GM12878 (cell line): ENCODE data around the gene GFRA4.

Experiments used
- CEBPB ChIP-seq, 2 experiments: fragments of 150-350 bp in 1 of 2; IDR thresholded peaks; 2 replicates each; pipeline ENCODE4 v1.6.1; 2012 to 2014; ENCODE audit warnings: low read depth in 2 of 2, low read length in 2 of 2, borderline replicate concordance in 1 of 2, inconsistent platforms in 1 of 2
- CTCF ChIP-seq, 3 experiments: IDR thresholded peaks in 2 of 3; conservative IDR thresholded peaks in 1 of 3; 2 replicates each; pipeline ENCODE4 v1.5.1; 2011; ENCODE audit warnings: low read depth in 3 of 3, low read length in 3 of 3, mild to moderate bottlenecking in 3 of 3, control low read depth in 2 of 3, moderate library complexity in 2 of 3, inconsistent platforms in 1 of 3, mixed read lengths in 1 of 3; ENCODE audit not compliant: control insufficient read depth in 2 of 3, insufficient read depth in 1 of 3; ENCODE audit errors: extremely low read depth in 1 of 3
- EP300 ChIP-seq, 2 experiments: fragments of 150-350 bp in 1 of 2; IDR thresholded peaks; 2 replicates each; pipeline ENCODE4 v1.6.1; 2011 to 2012; ENCODE audit warnings: low read depth in 2 of 2, low read length in 2 of 2, borderline replicate concordance in 1 of 2, improper control_type of control experiment in 1 of 2, inconsistent platforms in 1 of 2; ENCODE audit not compliant: control insufficient read depth in 1 of 2
- HCFC1 ChIP-seq: fragments of 150-350 bp; IDR thresholded peaks from 2 replicates; pipeline ENCODE4 v1.6.1; 2014; ENCODE audit warnings: low read length
- SREBF2 ChIP-seq: IDR thresholded peaks from 2 replicates; pipeline ENCODE4 v1.6.1; 2012; ENCODE audit warnings: mild to moderate bottlenecking, low read length
- YY1 ChIP-seq: IDR thresholded peaks from 2 replicates; pipeline ENCODE4 v1.6.1; 2011; ENCODE audit warnings: low read depth, mild to moderate bottlenecking, low read length
- ZNF274 ChIP-seq: IDR thresholded peaks from one replicate; pipeline ENCODE4 v1.8.0; 2011; ENCODE audit not compliant: insufficient read length, insufficient read depth

- TF ChIP-seq SREBF2 (no peak), HCFC1 (no peak), EP300 (IDR thresholded peaks at IDR 0.05; ENCODE audit: borderline replicate concordance in 1 of 2, control insufficient read depth in 1 of 2, low read depth in 2 of 2, low read length in 2 of 2) (no peak), YY1 (no peak), ZNF274 (no peak), CTCF (IDR thresholded peaks at IDR 0.05 in 2 of 3, conservative IDR thresholded peaks at IDR 0.05 in 1 of 3; ENCODE audit: control insufficient read depth in 2 of 3, extremely low read depth in 1 of 3, insufficient read depth in 1 of 3, low read depth in 3 of 3, low read length in 3 of 3) (no peak), CEBPB (IDR thresholded peaks at IDR 0.05; ENCODE audit: borderline replicate concordance in 1 of 2, low read depth in 2 of 2, low read length in 2 of 2) (no peak)
Measured at GRCh38 chr20:3645309-3646066, 17.7 kb downstream of the GFRA4 start.
